Hematopoietic multipotent progenitor cell treated with erythropoietin and hydrocortisone succinate and interleukin-3 and kit ligand, for 4 days (in vitro differentiated cells): ENCODE data around the gene SLC22A17.
A peak's percentile ranks its signal among the peaks of the same experiment; 100 is the strongest.
"Not testable (repeated sequence)": the region's sequence is repeated elsewhere in the genome, so short reads cannot be mapped to it uniquely, and the experiment has no call there.

Experiments
- DNase-seq: peaks from one replicate; pipeline ENCODE4 v3.0.0-alpha.2; 2015

The SLC22A17 gene

GRCh38 chr14:23352506-23353432 lies at the start of gene SLC22A17:
Gene SLC22A17 (minus strand): TSS chr14:23352887.
- DNase-seq, result peak; percentile 84

GRCh38 chr14:23401291-23401690 lies 48.6 kb upstream of the SLC22A17 start:
- no peak for DNase-seq

- peak; percentile 40 for DNase-seq
Measured at GRCh38 chr14:23400496-23401149, 47.9 kb upstream of the SLC22A17 start.

DNA sequence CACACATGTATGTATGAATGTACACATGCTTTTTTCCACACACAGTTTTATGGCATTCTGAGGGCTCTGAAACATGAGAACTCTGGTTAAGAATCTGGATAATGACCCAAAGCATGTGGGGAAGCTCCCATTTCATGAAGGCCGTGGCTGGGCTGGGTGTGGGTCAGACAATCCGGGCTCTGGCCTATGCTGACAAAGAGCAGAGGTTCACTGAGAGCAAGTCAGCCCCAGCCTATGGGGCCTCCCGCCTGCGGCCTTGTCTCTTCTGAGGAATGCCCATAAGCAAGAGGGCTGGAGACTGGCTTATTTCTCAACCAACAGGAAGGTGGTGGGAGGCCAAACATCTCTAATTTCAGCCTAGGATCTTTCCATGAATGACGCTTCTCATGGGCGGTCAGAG lies 46.9 kb upstream of the SLC22A17 start:
- DNase-seq, result no peak

GRCh38 chr14:23399136-23399535 lies 46.4 kb upstream of the SLC22A17 start:
- DNase-seq, result no peak

GRCh38 chr14:23398348-23398747 lies 45.7 kb upstream of the SLC22A17 start:
- DNase-seq, result no peak

GRCh38 chr14:23396781-23397407 lies 44.2 kb upstream of the SLC22A17 start:
- no peak for DNase-seq

GRCh38 chr14:23396126-23396525 lies 43.4 kb upstream of the SLC22A17 start:
- no peak for DNase-seq

GRCh38 chr14:23392613-23393012 lies 39.9 kb upstream of the SLC22A17 start:
- no peak for DNase-seq

- DNase-seq, result not testable (repeated sequence)
Measured at GRCh38 chr14:23389871-23390270, 37.2 kb upstream of the SLC22A17 start.

DNA sequence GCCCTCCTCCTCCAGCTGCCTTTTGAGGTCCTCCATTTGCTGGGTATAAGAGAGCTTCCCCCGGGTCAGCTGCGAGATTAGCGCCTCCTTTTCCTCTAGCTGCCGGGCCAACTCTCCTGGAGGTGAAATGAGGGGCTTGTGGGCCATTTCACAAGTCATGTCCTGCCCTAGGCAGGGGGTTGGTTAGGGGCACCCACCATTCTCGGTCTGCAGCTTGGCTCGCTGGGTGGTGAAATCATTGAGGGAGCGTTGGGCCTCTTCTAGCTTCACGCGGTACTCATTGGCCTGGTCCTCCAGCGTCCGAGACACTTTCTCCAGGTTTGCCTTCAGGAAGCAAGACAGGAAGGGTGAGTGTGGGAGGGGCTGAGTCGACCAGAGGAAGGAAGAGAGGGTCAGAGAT lies 36.7 kb upstream of the SLC22A17 start:
- DNase-seq, result no peak

- DNase-seq, result no peak
Measured at GRCh38 chr14:23388996-23389395, 36.3 kb upstream of the SLC22A17 start.

DNA sequence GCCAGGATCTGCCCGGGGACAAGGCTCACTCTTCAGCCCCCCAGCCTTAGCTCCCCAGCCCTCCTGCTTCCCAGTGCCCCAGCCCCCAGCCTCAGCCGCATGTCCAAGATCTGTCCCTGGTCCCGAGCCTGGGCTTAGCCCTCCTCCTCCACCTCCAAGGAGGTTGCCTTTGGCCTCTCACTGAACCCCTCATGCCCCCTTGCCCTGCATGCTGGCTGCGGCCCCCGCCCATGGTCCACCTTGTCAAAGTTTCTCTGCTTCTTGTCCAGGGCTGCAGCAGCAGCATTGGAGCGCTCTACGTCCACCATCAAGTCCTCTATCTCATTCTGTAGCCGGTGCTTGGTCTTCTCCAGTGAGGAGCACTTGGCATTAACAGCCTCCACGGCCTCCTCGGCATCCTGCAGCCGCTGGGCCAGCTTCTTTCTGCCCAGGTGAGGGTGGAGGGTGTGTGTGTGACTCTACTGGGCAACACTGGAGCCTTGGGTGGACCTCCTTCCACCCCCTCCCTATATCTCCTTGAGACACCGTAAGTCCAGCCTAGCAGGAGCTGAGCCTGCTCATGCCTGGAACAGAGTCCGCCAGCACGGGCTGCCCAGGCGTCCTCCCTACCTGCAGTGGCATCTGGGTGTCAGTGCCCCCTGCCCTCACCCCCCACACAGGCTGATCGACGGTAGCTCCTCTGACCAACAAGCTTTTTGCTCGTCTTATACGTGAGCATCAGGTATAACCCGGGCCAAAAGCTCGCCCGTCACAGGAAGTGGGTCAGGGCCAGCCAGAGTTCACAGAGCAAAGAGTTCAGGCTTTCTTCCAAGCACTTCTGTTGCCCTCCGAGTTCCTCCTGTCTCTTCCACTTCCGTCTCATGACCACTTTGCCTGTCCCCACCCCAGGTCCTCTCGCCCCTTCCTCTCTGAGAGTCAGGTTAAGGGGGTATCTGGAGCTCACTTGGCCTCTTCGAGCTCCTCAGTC lies 35.5 kb upstream of the SLC22A17 start:
- no peak for DNase-seq

DNA sequence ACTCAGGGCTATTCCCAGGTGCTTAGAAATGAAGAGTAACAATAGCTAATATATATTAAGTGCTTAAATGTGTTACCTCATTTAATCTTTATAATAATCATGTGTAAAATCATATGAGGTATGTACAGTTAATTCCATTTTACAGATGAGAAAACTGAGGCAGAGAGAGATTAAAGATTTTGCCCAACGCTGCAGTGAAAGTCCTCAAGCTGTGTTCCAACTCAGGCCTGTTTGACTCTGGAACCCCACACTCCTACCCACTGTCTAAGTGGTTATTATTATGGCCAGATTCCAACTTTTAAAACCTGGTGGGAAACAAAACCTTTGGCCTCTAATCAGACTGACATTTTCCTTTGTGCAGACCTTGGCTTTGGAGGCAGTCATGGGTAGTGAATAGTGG lies 34.3 kb upstream of the SLC22A17 start:
- DNase-seq, result no peak

DNA sequence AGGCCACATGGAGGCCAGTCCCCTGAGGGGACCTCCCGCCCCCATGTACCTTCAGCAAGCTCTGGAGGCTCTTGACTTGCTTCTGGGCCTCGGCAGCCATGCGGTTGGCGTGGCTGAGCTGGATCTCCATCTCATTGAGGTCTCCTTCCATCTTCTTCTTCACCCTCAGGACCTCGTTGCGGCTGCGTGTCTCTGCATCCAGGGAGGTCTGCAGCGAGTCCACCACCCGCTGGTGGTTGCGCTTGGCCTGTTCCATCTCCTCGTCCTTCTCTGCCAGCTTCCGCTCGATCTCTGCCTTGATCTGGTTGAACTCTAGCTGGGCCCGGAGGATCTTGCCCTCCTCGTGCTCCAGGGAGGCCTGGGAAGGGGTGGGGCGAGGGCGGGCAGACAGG lies 33.6 kb upstream of the SLC22A17 start:
- not testable (repeated sequence) for DNase-seq

- DNase-seq, result no peak
Measured at GRCh38 chr14:23385642-23386265, 33.1 kb upstream of the SLC22A17 start.

- DNase-seq, result no peak
Measured at GRCh38 chr14:23385244-23385641, 32.6 kb upstream of the SLC22A17 start.

DNA sequence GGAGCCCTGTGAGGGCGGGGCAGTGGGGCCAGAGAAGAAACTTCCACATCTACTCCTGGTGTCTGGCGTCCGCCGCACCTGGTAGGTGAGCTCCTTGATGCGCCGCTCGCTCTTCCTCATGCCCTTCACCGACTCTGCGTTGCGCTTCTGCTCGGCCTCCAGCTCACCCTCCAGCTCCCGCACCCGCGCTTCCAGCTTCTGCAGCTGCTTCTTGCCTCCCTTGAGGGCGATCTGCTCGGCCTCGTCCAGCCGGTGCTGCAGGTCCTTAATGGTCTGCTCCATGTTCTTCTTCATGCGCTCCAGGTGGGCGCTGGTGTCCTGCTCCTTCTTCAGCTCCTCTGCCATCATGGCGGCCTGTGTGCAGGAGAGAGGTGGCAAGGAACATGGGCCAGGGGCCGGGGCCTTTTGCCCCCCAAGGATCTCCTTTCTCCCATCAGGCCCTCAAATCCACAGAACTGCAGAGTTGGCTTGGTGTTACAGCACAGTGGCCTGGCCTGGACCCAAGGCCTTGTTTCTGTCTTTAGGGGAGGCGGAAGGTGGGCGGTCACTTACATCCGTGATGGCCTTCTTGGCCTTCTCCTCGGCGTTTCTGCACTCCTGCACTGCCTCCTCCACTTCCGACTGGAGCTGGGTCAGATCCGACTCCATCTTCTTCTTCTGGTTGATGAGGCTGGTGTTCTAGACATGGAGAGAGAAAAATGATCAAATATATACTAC lies 31.8 kb upstream of the SLC22A17 start:
- DNase-seq, result no peak

GRCh38 chr14:23382731-23383440 lies 30.2 kb upstream of the SLC22A17 start:
- no peak for DNase-seq

- no peak for DNase-seq
Measured at GRCh38 chr14:23382276-23382675, 29.6 kb upstream of the SLC22A17 start.

DNA sequence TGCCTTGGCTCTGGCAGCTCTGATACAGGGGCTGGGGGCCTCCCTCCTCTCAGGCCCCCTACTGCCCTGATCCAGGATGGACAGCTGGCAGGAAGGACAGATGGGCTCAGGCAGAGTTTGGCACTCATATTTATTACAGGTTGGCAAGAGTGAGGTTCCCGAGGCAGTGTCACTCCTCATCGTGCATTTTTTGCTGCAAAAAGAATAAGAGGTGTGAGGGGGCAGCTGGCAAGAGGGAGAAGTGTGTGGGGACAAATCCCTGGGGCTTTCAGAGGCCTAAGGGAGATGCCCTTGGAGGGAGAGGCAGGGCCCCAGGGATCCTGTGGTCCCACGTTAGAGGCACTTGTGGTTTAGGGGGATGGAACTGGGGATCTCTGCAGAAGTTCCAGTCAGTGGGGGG lies 29.2 kb upstream of the SLC22A17 start:
- DNase-seq, result no peak
